Measurements from ENCODE around the gene DNASE1L3.
A peak's percentile ranks its signal among the peaks of the same experiment; 100 is the strongest.

DNASE1L3 gene

DNA sequence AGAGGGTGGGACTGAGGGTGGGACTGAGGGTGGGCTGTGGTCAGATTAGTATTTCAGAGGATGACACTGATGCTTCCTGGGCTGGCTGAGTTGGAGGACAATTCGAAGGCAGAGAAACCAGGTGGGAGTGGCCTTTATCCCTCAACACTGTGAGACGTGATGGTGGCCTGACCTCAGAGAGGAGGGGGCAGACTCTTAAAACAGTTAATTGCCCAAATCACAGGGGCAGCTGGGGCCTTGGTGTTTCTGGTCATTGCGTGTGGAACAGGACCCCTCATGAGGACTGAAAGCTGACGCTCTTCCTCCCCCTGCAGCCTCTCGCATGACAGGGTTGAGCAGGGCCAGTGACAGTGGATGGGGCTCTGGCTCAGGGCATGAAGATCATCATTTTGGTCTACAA lies 18.7 kb downstream of the DNASE1L3 start:
- Histone ChIP-seq H3K4ac (ENCODE audit: low read depth, low read length) (no peak overlapping the region), H4K8ac (ENCODE audit: low read depth, low read length) (no peak overlapping the region), H3K36me3 (ENCODE audit: control insufficient read depth in 1 of 2, insufficient read depth in 2 of 2, low read length in 2 of 2) (no peaks in the 10 kb centered on the region), H2BK5ac (ENCODE audit: low read depth, low read length, poor library complexity) (no peak overlapping the region), H2BK12ac (ENCODE audit: low read length) (no peak overlapping the region), H3K9me3 (ENCODE audit: insufficient read depth, low read depth, low read length) (no peaks in the 10 kb centered on the region), H2BK120ac (ENCODE audit: insufficient read depth, low read length, poor library complexity) (no peak overlapping the region), H4K91ac (ENCODE audit: low read depth, low read length) (no peak overlapping the region), H3K79me1 (ENCODE audit: low read length) (no peaks in the 10 kb centered on the region), H3K14ac (ENCODE audit: low read length) (no peak overlapping the region), H3K4me1 (ENCODE audit: control insufficient read depth in 1 of 2, insufficient read depth in 2 of 2, low read length in 2 of 2) (peaks cover 3 to 6% of the 10 kb centered on the region in 2 experiments), H4K12ac (ENCODE audit: low read depth, low read length) (no peak overlapping the region), H3K79me2 (ENCODE audit: control insufficient read depth, insufficient read depth, low read length, poor library complexity) (no peaks in the 10 kb centered on the region), H2AFZ (ENCODE audit: insufficient read depth, low read length, poor library complexity) (no peak overlapping the region), H3K4me3 (ENCODE audit: low read depth, low read length) (no peak overlapping the region), H3K23ac (ENCODE audit: low read length) (no peak overlapping the region), H2AK5ac (ENCODE audit: low read length) (no peak overlapping the region), H3K18ac (ENCODE audit: low read length) (no peak overlapping the region), H3K4me2 (ENCODE audit: low read length) (no peak overlapping the region), H3K9ac (ENCODE audit: low read length) (no peak overlapping the region), H3K27me3 (ENCODE audit: insufficient read depth, low read length) (no peaks in the 10 kb centered on the region), H3K27ac (ENCODE audit: low read depth, low read length) (no peak overlapping the region)
- no CpG with 5 or more reads among the region's 5 CpGs for WGBS (ENCODE audit: extremely low coverage, insufficient coverage, insufficient read length)
- DNase-seq: no peak

DNA sequence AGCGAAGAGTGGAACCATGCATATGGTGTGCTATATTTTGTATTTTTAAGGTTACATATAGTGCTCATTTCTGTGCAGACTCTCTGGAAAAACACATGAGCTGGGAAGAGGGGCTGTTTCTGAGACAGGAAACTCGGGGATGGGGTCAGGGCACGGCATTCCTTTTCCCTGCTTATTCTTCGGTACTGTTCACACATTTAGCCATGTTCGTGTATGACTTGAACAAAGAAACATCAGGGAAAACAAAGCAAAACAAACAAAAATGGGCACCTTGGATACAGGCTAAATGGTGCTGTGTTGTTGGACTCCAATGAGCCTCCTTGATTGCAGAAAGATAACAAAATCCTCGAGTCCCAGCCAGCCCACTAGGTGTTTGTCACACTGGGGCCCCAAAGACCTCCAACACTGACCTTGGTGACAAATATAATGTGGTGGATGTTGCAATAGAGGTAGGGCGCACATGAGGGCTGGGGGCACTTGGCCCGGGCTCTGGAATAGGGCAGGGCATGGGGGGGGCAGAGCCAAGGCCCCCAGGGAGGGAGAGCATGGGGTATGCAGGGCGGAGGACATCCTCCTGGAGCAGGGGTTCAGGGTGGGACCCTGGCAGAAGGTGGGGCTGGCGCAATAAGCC lies 19.3 kb downstream of the DNASE1L3 start:
- H3K36me3 ChIP-seq (ENCODE audit: control insufficient read depth in 1 of 2, insufficient read depth in 2 of 2, low read length in 2 of 2): no peaks in the 10 kb centered on the region
- H3K27me3 ChIP-seq (ENCODE audit: insufficient read depth, low read length): no peaks in the 10 kb centered on the region
- H3K9ac ChIP-seq (ENCODE audit: low read length): no peak overlapping the region
- no peak overlapping the region for H2AK5ac ChIP-seq (ENCODE audit: low read length)
- H4K91ac ChIP-seq (ENCODE audit: low read depth, low read length): no peak overlapping the region
- no peak overlapping the region for H2BK5ac ChIP-seq (ENCODE audit: low read depth, low read length, poor library complexity)
- no peak overlapping the region for H3K18ac ChIP-seq (ENCODE audit: low read length)
- no peaks in the 10 kb centered on the region for H3K79me1 ChIP-seq (ENCODE audit: low read length)
- peaks cover 3 to 6% of the 10 kb centered on the region in 2 experiments for H3K4me1 ChIP-seq (ENCODE audit: control insufficient read depth in 1 of 2, insufficient read depth in 2 of 2, low read length in 2 of 2)
- H4K8ac ChIP-seq (ENCODE audit: low read depth, low read length): no peak overlapping the region
- H3K23ac ChIP-seq (ENCODE audit: low read length): no peak overlapping the region
- no CpG with 5 or more reads among the region's 10 CpGs for WGBS (ENCODE audit: extremely low coverage, insufficient coverage, insufficient read length)
- H3K4me3 ChIP-seq (ENCODE audit: low read depth, low read length): no peak overlapping the region
- H2AFZ ChIP-seq (ENCODE audit: insufficient read depth, low read length, poor library complexity): no peak overlapping the region
- no peak overlapping the region for H3K4ac ChIP-seq (ENCODE audit: low read depth, low read length)
- H2BK120ac ChIP-seq (ENCODE audit: insufficient read depth, low read length, poor library complexity): no peak overlapping the region
- H3K9me3 ChIP-seq (ENCODE audit: insufficient read depth, low read depth, low read length): no peaks in the 10 kb centered on the region
- H3K27ac ChIP-seq (ENCODE audit: low read depth, low read length): no peak overlapping the region
- H3K79me2 ChIP-seq (ENCODE audit: control insufficient read depth, insufficient read depth, low read length, poor library complexity): no peaks in the 10 kb centered on the region
- no peak overlapping the region for H4K12ac ChIP-seq (ENCODE audit: low read depth, low read length)
- H2BK12ac ChIP-seq (ENCODE audit: low read length): no peak overlapping the region
- no peak overlapping the region for H3K4me2 ChIP-seq (ENCODE audit: low read length)
- DNase-seq: no peak
- H3K14ac ChIP-seq (ENCODE audit: low read length): no peak overlapping the region

DNA sequence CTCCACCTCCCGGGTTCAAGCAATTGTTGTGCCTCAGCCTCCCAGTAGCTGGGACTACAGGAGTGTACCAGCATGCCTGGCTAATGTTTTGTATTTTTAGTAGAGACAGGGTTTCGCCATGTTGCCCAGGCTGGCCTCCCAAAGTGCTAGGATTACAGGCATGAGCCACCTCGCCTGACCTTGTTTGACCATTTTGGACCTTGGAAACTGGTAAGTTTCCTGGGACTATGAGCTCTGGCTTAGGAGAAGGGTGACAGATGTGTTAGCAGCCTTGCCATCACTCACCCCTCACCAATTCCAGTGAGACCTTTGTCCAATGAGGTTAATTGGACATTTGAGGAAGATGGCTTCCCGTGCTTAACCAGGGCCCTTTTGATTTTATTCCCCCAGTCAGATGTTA lies 19.9 kb downstream of the DNASE1L3 start:
- no peak overlapping the region for H4K91ac ChIP-seq (ENCODE audit: low read depth, low read length)
- no peak overlapping the region for H3K18ac ChIP-seq (ENCODE audit: low read length)
- H3K4me3 ChIP-seq (ENCODE audit: low read depth, low read length): no peak overlapping the region
- no peak overlapping the region for H4K8ac ChIP-seq (ENCODE audit: low read depth, low read length)
- H2BK12ac ChIP-seq (ENCODE audit: low read length): no peak overlapping the region
- peaks cover 3 to 6% of the 10 kb centered on the region in 2 experiments for H3K4me1 ChIP-seq (ENCODE audit: control insufficient read depth in 1 of 2, insufficient read depth in 2 of 2, low read length in 2 of 2)
- no peak for DNase-seq
- H2BK120ac ChIP-seq (ENCODE audit: insufficient read depth, low read length, poor library complexity): no peak overlapping the region
- H3K79me1 ChIP-seq (ENCODE audit: low read length): no peaks in the 10 kb centered on the region
- no peaks in the 10 kb centered on the region for H3K9me3 ChIP-seq (ENCODE audit: insufficient read depth, low read depth, low read length)
- H2AK5ac ChIP-seq (ENCODE audit: low read length): no peak overlapping the region
- H2AFZ ChIP-seq (ENCODE audit: insufficient read depth, low read length, poor library complexity): no peak overlapping the region
- H3K14ac ChIP-seq (ENCODE audit: low read length): no peak overlapping the region
- H3K27me3 ChIP-seq (ENCODE audit: insufficient read depth, low read length): no peaks in the 10 kb centered on the region
- no peak overlapping the region for H3K27ac ChIP-seq (ENCODE audit: low read depth, low read length)
- H3K9ac ChIP-seq (ENCODE audit: low read length): no peak overlapping the region
- no CpG with 5 or more reads among the region's 4 CpGs for whole genome bisulfite sequencing (ENCODE audit: extremely low coverage, insufficient coverage, insufficient read length)
- H3K4ac ChIP-seq (ENCODE audit: low read depth, low read length): no peak overlapping the region
- no peak overlapping the region for H3K4me2 ChIP-seq (ENCODE audit: low read length)
- no peak overlapping the region for H2BK5ac ChIP-seq (ENCODE audit: low read depth, low read length, poor library complexity)
- H3K36me3 ChIP-seq (ENCODE audit: control insufficient read depth in 1 of 2, insufficient read depth in 2 of 2, low read length in 2 of 2): no peaks in the 10 kb centered on the region
- no peak overlapping the region for H4K12ac ChIP-seq (ENCODE audit: low read depth, low read length)
- H3K79me2 ChIP-seq (ENCODE audit: control insufficient read depth, insufficient read depth, low read length, poor library complexity): no peaks in the 10 kb centered on the region
- no peak overlapping the region for H3K23ac ChIP-seq (ENCODE audit: low read length)

DNA sequence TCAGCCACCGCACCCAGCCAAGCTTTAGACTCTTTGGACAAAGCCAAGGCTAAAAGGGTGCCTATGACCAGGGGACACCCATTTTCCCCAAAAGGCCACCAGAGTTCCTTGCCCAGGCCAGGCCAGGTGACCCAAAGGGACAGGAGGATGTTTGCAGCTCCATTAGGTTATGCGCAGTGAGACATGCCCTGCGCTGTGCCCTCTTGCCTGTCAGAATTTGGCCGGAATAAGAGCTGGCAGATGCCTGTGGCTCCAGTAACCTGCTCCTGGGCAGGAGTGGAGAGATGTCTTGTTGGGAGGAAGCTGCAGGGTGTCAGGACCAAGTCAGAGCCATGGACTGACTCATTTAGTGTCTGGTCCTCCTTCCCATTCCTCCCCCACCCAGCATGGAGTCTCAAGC lies 20.5 kb downstream of the DNASE1L3 start:
- no peak for DNase-seq
- Histone ChIP-seq H2AK5ac (ENCODE audit: low read length) (no peak overlapping the region), H4K12ac (ENCODE audit: low read depth, low read length) (no peak overlapping the region), H3K9ac (ENCODE audit: low read length) (no peak overlapping the region), H2BK120ac (ENCODE audit: insufficient read depth, low read length, poor library complexity) (no peak overlapping the region), H3K36me3 (ENCODE audit: control insufficient read depth in 1 of 2, insufficient read depth in 2 of 2, low read length in 2 of 2) (no peaks in the 10 kb centered on the region), H3K23ac (ENCODE audit: low read length) (no peak overlapping the region), H3K4me2 (ENCODE audit: low read length) (no peak overlapping the region), H2BK5ac (ENCODE audit: low read depth, low read length, poor library complexity) (no peak overlapping the region), H3K27me3 (ENCODE audit: insufficient read depth, low read length) (no peaks in the 10 kb centered on the region), H3K4me1 (ENCODE audit: control insufficient read depth in 1 of 2, insufficient read depth in 2 of 2, low read length in 2 of 2) (peaks cover 3 to 6% of the 10 kb centered on the region in 2 experiments), H2BK12ac (ENCODE audit: low read length) (no peak overlapping the region), H3K79me2 (ENCODE audit: control insufficient read depth, insufficient read depth, low read length, poor library complexity) (no peaks in the 10 kb centered on the region), H3K4ac (ENCODE audit: low read depth, low read length) (no peak overlapping the region), H4K91ac (ENCODE audit: low read depth, low read length) (no peak overlapping the region), H3K14ac (ENCODE audit: low read length) (no peak overlapping the region), H3K79me1 (ENCODE audit: low read length) (no peaks in the 10 kb centered on the region), H2AFZ (ENCODE audit: insufficient read depth, low read length, poor library complexity) (peak overlapping the region; percentile 2), H3K4me3 (ENCODE audit: low read depth, low read length) (no peak overlapping the region), H3K9me3 (ENCODE audit: insufficient read depth, low read depth, low read length) (no peaks in the 10 kb centered on the region), H3K18ac (ENCODE audit: low read length) (no peak overlapping the region), H3K27ac (ENCODE audit: low read depth, low read length) (no peak overlapping the region), H4K8ac (ENCODE audit: low read depth, low read length) (no peak overlapping the region)
- no CpG with 5 or more reads among the region's 4 CpGs for WGBS (ENCODE audit: extremely low coverage, insufficient coverage, insufficient read length)

Measured in trophoblast cell (in vitro differentiated cells and primary cell).